Neural cell (in vitro differentiated cells): Measurements from ENCODE around the gene STT3B. TPM values are rescaled to one million over a fixed set of nuclear protein-coding genes. Genes with fewer than 3 reads are reported as not detected.

Source experiments
- H2AFZ ChIP-seq: fragments of 200-600, 300-800 bp; sonication (generic), shearing (Covaris generic); 2 replicates; pipeline ENCODE4 v1.6.0; 2014; ENCODE audit warnings: low read depth, mild to moderate bottlenecking, antibody characterized with exemption, low read length, moderate library complexity
- H3F3A ChIP-seq: fragments of 200-600 bp; shearing (Covaris generic); 2 replicates; pipeline ENCODE4 v1.6.1; 2016; ENCODE audit warnings: mild to moderate bottlenecking, moderate library complexity, mixed read lengths, antibody characterized with exemption, low read length; ENCODE audit not compliant: insufficient read depth, poor library complexity, severe bottlenecking
- H3K27ac ChIP-seq: fragments of 200-600, 300-800 bp; sonication (generic), shearing (Covaris generic); 2 replicates; pipeline ENCODE4 v1.5.1; 2014; ENCODE audit warnings: mild to moderate bottlenecking, low read length, moderate library complexity
- H3K27me3 ChIP-seq: fragments of 300-800, 200-600 bp; sonication (generic), shearing (Covaris generic); 2 replicates; pipeline ENCODE4 v1.6.0; 2014; ENCODE audit warnings: mild to moderate bottlenecking, low read depth, low read length, moderate library complexity; ENCODE audit not compliant: insufficient read depth
- H3K36me3 ChIP-seq: fragments of 300-800, 200-600 bp; sonication (generic), shearing (Covaris generic); 2 replicates; pipeline ENCODE4 v1.5.1; 2014; ENCODE audit warnings: mild to moderate bottlenecking, antibody characterized with exemption, low read length, moderate library complexity; ENCODE audit not compliant: insufficient read depth
- H3K4me2 ChIP-seq: fragments of 300-800, 200-600 bp; sonication (generic), shearing (Covaris generic); 2 replicates; pipeline ENCODE4 v1.6.0; 2014; ENCODE audit warnings: mild to moderate bottlenecking, low read length
- H3K4me3 ChIP-seq: fragments of 300-800, 200-600 bp; sonication (generic), shearing (Covaris generic); 2 replicates; pipeline ENCODE4 v1.5.1; 2014; ENCODE audit warnings: mild to moderate bottlenecking, low read length, moderate library complexity
- H3K79me2 ChIP-seq: fragments of 200-600 bp; shearing (Covaris generic); replicated peaks from 2 replicates; pipeline ENCODE4 v1.6.0; 2014; ENCODE audit warnings: mild to moderate bottlenecking, low read length, moderate library complexity; ENCODE audit not compliant: insufficient read depth
- H3K9ac ChIP-seq: fragments of 300-800, 200-600 bp; sonication (generic), shearing (Covaris generic); 2 replicates; pipeline ENCODE4 v1.6.1; 2016; ENCODE audit warnings: mild to moderate bottlenecking, low read length, mixed read lengths
- H3K9me2 ChIP-seq: fragments of 200-600 bp; shearing (Covaris generic); 2 replicates; pipeline ENCODE4 v1.6.1; 2016; ENCODE audit warnings: mild to moderate bottlenecking, low read length, mixed read lengths; ENCODE audit not compliant: insufficient read depth
- H3K9me3 ChIP-seq: fragments of 200-600, 300-800 bp; sonication (generic), shearing (Covaris generic); 2 replicates; pipeline ENCODE4 v1.6.1; 2016; ENCODE audit warnings: mild to moderate bottlenecking, mixed run types, low read length, moderate library complexity, mixed read lengths
- H4K20me1 ChIP-seq: fragments of 200-600 bp; shearing (Covaris generic); 2 replicates; pipeline ENCODE4 v1.6.1; 2016; ENCODE audit warnings: mild to moderate bottlenecking, mixed run types; ENCODE audit not compliant: insufficient read depth
- EP300 ChIP-seq: fragments of 450-650 bp; conservative IDR thresholded peaks from 2 replicates; pipeline ENCODE4 v1.6.1; 2014; ENCODE audit warnings: antibody characterized with exemption, mild to moderate bottlenecking, moderate library complexity; ENCODE audit not compliant: poor library complexity, severe bottlenecking
- EZH2 ChIP-seq: fragments of 200-600, 300-800 bp; shearing (Covaris generic), sonication (generic); IDR thresholded peaks from 2 replicates; pipeline ENCODE4 v1.6.1; 2014; ENCODE audit warnings: antibody characterized with exemption, low read length, borderline replicate concordance, mild to moderate bottlenecking; ENCODE audit not compliant: insufficient read depth, poor library complexity, severe bottlenecking
- MXI1 ChIP-seq: fragments of 450-650 bp; conservative IDR thresholded peaks from 2 replicates; pipeline ENCODE4 v1.6.1; 2014; ENCODE audit warnings: antibody characterized with exemption, mild to moderate bottlenecking; ENCODE audit not compliant: poor library complexity, severe bottlenecking
- POLR2AphosphoS5 ChIP-seq: IDR thresholded peaks from 2 replicates; pipeline ENCODE4 v1.6.1; 2012
- RAD21 ChIP-seq: fragments of 450-650 bp; conservative IDR thresholded peaks from 2 replicates; pipeline ENCODE4 v1.6.1; 2014; ENCODE audit warnings: antibody characterized with exemption, mild to moderate bottlenecking, moderate library complexity
- SMC3 ChIP-seq: fragments of 450-650 bp; conservative IDR thresholded peaks from 2 replicates; pipeline ENCODE4 v1.6.1; 2014; ENCODE audit warnings: antibody characterized with exemption, mild to moderate bottlenecking, moderate library complexity; ENCODE audit not compliant: poor library complexity
- TAF1 ChIP-seq: IDR thresholded peaks from 2 replicates; pipeline ENCODE4 v1.6.1; 2012; ENCODE audit warnings: low read depth
- polyA plus RNA-seq: library from polyadenylated mRNA; depleted of rRNA; stranded (reverse); fragments of >200 nt; gene quantifications from 2 replicates; pipeline ENCODE4 v1.2.3, GENCODE V29; 2014
- TF ChIP-seq, protein P1 (sequence below): fragments of 450-650 bp; IDR thresholded peaks from 2 replicates; pipeline ENCODE4 v1.5.1; 2014; ENCODE audit warnings: antibody characterized with exemption, mild to moderate bottlenecking, moderate library complexity; ENCODE audit not compliant: poor library complexity, severe bottlenecking
- TF ChIP-seq, protein P2 (sequence below): IDR thresholded peaks from 2 replicates; pipeline ENCODE4 v1.6.1; 2012; ENCODE audit warnings: borderline replicate concordance

The STT3B gene
- polyA plus RNA-seq, 1 donor from 2014 or later, result 100 TPM

DNA sequence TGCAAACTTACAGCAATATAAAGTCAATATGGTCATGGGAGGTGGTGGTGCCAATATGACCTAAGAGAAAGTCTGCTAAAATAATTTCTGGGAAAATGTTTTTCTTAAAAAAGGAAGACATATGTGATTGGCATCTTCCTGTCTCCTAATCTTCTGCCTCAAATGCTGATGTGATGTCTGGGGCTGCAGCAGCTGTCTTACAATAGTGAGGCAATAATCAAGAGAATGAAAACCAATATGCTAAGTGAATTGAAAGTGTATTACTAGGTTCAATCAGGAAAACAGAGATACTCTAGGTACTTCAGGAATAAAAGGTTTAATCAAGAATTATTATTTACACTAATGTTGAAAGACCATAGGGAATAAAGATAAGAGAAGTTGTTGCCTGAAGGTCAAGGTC, 7.2 kb upstream of the STT3B start (continued):
- TF ChIP-seq, protein P1, sequence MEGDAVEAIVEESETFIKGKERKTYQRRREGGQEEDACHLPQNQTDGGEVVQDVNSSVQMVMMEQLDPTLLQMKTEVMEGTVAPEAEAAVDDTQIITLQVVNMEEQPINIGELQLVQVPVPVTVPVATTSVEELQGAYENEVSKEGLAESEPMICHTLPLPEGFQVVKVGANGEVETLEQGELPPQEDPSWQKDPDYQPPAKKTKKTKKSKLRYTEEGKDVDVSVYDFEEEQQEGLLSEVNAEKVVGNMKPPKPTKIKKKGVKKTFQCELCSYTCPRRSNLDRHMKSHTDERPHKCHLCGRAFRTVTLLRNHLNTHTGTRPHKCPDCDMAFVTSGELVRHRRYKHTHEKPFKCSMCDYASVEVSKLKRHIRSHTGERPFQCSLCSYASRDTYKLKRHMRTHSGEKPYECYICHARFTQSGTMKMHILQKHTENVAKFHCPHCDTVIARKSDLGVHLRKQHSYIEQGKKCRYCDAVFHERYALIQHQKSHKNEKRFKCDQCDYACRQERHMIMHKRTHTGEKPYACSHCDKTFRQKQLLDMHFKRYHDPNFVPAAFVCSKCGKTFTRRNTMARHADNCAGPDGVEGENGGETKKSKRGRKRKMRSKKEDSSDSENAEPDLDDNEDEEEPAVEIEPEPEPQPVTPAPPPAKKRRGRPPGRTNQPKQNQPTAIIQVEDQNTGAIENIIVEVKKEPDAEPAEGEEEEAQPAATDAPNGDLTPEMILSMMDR, result no peak

DNA sequence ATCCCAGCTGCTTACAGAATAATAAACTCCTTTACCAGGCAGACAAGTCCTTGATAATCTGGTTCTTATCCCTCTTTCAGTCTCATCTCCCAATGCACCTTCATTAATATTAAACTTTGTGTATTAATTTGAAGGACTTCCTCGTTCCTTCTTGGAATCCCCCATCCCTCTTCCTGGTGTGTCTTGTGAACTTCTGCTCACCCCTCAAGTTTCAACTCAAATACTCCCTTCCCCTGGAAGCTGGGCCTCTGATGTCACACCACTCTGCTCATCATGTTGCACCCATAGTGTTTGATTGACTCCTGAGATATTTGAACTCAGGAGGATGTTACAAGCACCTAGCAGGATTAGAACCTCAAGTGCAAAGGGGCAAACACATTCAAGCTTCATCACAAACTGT, 3.3 kb upstream of the STT3B start:
- Histone ChIP-seq H3K79me2 (peaks cover 8% of the 10 kb centered on the region), H3K9ac (no peak overlapping the region), H3K36me3 (no peaks in the 10 kb centered on the region), H3K4me3 (no peak overlapping the region), H3F3A (no peaks in the 10 kb centered on the region), H3K9me3 (no peaks in the 10 kb centered on the region), H3K27me3 (no peaks in the 10 kb centered on the region), H3K9me2 (no peaks in the 10 kb centered on the region), H2AFZ (no peak overlapping the region), H4K20me1 (peaks cover 5% of the 10 kb centered on the region), H3K4me2 (no peak overlapping the region), H3K27ac (no peak overlapping the region)
- TF ChIP-seq, protein P2, sequence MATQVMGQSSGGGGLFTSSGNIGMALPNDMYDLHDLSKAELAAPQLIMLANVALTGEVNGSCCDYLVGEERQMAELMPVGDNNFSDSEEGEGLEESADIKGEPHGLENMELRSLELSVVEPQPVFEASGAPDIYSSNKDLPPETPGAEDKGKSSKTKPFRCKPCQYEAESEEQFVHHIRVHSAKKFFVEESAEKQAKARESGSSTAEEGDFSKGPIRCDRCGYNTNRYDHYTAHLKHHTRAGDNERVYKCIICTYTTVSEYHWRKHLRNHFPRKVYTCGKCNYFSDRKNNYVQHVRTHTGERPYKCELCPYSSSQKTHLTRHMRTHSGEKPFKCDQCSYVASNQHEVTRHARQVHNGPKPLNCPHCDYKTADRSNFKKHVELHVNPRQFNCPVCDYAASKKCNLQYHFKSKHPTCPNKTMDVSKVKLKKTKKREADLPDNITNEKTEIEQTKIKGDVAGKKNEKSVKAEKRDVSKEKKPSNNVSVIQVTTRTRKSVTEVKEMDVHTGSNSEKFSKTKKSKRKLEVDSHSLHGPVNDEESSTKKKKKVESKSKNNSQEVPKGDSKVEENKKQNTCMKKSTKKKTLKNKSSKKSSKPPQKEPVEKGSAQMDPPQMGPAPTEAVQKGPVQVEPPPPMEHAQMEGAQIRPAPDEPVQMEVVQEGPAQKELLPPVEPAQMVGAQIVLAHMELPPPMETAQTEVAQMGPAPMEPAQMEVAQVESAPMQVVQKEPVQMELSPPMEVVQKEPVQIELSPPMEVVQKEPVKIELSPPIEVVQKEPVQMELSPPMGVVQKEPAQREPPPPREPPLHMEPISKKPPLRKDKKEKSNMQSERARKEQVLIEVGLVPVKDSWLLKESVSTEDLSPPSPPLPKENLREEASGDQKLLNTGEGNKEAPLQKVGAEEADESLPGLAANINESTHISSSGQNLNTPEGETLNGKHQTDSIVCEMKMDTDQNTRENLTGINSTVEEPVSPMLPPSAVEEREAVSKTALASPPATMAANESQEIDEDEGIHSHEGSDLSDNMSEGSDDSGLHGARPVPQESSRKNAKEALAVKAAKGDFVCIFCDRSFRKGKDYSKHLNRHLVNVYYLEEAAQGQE, result no peak
- TF ChIP-seq RAD21 (no peak), TAF1 (no peak), MXI1 (no peak), SMC3 (no peak), POLR2AphosphoS5 (no peak), EZH2 (no peak), EP300 (no peak)
- TF ChIP-seq, protein P1, result no peak
